GM12864 (cell line): ENCODE measurements around the gene SRSF3.
A peak's percentile ranks its signal among the peaks of the same experiment; 100 is the strongest.

Experiments used
- DNase-seq: peaks from one replicate; pipeline ENCODE4 v3.0.0-alpha.2; 2011; ENCODE audit warnings: low read depth
- H3K4me3 ChIP-seq: 2 replicates; pipeline ENCODE4 v1.5.1; 2011; ENCODE audit warnings: mild to moderate bottlenecking, low read depth, low read length, control low read depth
- TF ChIP-seq, protein P1 (sequence below): IDR thresholded peaks from 2 replicates; pipeline ENCODE4 v1.5.1; 2011; ENCODE audit warnings: low read depth, mild to moderate bottlenecking, moderate library complexity, low read length, control low read depth, inconsistent platforms; ENCODE audit errors: missing control alignments

SRSF3 gene

DNA sequence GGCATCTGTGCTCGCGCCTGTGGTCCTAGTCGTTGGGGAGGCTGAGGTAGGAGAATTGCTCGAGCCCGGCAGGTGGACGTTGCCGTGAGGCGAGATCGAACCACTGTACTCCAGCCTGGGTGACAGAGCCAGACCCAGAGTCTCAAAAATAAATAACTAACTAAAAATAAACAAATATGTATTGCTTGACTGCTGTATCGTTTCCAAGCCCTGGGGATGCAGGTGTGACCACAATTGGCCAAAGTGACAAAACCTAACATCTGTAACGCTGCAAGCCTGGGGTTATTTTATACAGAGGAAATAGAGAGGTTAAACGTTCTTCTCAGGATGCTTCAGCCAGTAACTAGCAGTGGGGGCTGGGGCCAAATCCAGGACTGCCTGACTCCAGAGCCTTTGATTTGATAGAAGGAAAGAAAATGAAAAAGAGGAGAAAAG is 1.9 kb upstream of the SRSF3 start:
- TF ChIP-seq, protein P1, sequence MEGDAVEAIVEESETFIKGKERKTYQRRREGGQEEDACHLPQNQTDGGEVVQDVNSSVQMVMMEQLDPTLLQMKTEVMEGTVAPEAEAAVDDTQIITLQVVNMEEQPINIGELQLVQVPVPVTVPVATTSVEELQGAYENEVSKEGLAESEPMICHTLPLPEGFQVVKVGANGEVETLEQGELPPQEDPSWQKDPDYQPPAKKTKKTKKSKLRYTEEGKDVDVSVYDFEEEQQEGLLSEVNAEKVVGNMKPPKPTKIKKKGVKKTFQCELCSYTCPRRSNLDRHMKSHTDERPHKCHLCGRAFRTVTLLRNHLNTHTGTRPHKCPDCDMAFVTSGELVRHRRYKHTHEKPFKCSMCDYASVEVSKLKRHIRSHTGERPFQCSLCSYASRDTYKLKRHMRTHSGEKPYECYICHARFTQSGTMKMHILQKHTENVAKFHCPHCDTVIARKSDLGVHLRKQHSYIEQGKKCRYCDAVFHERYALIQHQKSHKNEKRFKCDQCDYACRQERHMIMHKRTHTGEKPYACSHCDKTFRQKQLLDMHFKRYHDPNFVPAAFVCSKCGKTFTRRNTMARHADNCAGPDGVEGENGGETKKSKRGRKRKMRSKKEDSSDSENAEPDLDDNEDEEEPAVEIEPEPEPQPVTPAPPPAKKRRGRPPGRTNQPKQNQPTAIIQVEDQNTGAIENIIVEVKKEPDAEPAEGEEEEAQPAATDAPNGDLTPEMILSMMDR = no peak
- peak; percentile 73 for DNase-seq
- peak overlapping the region; percentile 21; the same call in 1 of the 2 replicates for H3K4me3 ChIP-seq

DNA sequence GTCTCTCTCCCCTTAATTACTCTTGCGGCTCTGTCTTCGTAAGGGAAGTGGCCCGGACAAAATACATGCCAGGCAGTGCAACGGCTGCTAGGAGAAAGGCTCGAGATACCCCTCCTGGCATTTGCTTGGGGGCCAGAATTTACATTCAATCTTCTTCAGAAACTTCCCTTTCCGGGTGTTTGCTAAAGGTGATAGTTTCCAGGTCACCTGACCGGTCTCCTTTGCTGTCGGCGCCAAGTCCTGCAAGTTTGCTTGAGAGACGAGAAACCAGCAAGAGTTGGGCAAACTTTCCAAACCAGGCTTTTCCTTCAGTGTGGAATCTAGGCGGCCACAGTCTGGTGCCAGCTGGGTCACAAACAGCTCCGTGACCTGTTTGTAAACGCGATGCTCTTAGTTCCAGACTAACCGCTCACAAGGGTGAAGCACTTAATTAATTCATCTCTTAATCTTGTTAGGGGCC is 563 bp upstream of the SRSF3 start:
- H3K4me3 ChIP-seq = peak overlapping the region; percentile 60
- TF ChIP-seq, protein P1 = no peak
- no peak for DNase-seq

DNA sequence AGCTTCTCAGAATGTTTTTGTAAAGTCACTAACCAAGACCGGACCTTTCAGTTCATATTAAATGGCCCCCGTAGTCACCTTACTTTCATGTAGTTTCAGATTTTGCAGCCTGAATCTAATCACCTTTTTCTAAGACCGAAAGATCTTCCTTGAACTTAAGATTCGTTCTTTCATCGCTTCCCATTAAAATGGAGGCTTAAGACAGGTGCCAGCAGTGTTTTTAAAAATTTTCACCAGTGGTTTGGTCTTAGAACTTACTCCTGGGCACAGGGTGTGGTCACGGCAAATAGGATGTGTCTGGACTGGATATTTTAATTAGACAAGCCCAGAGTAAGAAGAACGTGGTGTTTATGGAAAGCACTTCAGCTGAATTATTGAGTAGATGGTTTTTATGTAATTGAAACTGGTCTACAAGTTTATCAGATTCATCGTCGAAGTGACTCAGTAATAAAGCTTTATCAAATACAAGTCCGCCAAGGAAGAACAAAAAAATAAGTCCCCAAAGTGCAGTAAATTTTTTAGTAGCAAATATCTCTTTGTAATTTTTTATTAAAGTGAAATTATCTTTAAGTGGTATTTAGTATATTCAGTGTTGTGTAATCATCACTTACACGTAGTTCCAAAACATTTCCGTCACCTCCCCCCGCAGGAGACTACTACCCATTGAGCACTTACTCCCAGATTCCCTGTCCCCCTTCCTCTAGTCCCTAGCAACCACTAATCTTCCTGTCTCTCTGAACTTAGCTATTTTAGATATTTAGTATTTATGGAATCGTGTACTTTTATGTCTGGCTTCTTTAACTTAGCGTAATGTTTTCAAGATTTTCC is 868 bp downstream of the SRSF3 start:
- no peak for DNase-seq
- peak overlapping the region; percentile 96 for H3K4me3 ChIP-seq
- TF ChIP-seq, protein P1 = no peak

DNA sequence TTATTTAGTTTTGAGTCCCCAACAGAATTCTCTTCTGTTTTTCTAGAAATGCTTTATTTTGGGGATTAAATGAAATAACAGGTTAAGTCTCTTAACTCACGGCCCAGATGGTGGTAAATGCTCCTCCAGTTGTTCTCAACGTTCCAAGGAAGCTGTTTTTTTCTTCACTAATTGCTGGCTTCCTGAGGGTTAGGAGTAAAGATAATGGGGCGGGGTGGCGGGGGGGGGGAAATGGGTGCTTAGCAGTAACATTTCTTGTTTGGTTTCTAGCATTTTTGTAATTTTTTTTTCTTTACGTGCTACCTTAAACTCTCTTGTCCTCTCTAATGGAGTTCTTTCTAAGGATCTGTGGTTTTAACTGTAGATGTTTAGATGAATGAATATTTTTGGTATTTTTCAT is 2.2 kb downstream of the SRSF3 start:
- H3K4me3 ChIP-seq = peak overlapping the region; percentile 96
- TF ChIP-seq, protein P1 = no peak
- no peak for DNase-seq

DNA sequence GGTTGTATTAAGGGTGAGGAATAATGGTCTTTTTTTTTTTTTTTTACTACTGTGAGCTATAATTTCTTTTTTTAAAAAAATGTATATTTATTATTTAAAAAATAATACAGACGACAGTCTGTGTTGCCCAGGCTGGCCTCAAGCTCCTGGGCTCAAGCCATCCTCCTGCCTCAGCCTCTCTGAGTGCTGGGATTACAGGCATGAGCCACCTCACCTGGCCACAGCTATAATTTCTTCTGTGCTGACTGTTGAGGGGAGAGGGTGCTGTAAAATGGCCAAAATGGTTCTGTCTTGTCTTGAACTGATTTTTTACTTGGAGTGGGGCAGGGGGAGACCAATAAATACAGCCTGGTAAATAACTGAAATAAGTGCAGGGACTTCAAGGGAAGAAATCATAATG is 3.6 kb downstream of the SRSF3 start:
- DNase-seq = no peak
- peak overlapping the region; percentile 96 for H3K4me3 ChIP-seq
- TF ChIP-seq, protein P1 = no peak

DNA sequence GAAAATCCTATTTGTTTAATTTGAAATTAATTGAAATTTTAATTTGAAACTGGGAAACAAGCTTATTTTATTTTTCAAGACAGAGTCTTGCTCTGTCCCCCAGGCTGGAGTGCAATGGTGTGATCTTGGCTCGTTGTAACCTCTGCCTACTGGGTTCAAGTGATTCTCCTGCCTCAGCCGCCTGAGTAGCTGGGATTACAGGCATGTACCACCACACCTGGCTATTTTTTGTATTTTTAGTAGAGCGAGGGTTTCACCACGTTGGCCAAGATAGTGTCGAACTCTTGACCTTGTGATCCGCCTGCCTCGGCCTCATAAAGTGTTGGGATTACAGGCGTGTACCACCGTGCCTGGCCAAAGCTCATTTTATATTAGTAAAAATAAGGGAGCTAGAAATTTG is 4.2 kb downstream of the SRSF3 start:
- H3K4me3 ChIP-seq = peak overlapping the region; percentile 96
- no peak for DNase-seq
- TF ChIP-seq, protein P1 = no peak
